Stimulated activated CD4-positive, alpha-beta T cell treated with anti-CD3 and anti-CD28 coated beads, Interleukin-4, amount 100 ng/mL, for 4 hours (primary cell): ENCODE measurements around the gene RPL18A.
A peak's percentile ranks its signal among the peaks of the same experiment; 100 is the strongest.
"Not testable (repeated sequence)": the region's sequence is repeated elsewhere in the genome, so short reads cannot be mapped to it uniquely, and the experiment has no call there.

Experiments used
- DNase-seq, 2 experiments: peaks; one replicate each; pipeline ENCODE4 v3.0.0-alpha.2; 2020

The RPL18A gene

GRCh38 chr19:17866964-17867486 lies 7.3 kb downstream of the RPL18A start:
- no peak for DNase-seq

GRCh38 chr19:17868669-17869068 lies 9.0 kb downstream of the RPL18A start:
- DNase-seq, result no peak

GRCh38 chr19:17869114-17869608 lies 9.5 kb downstream of the RPL18A start:
- no peak for DNase-seq

- no peak for DNase-seq
Measured at GRCh38 chr19:17871032-17871877, 11.5 kb downstream of the RPL18A start.

GRCh38 chr19:17871878-17872250 lies 12.2 kb downstream of the RPL18A start, which contains the start of gene SLC5A5:
TSS of gene SLC5A5 (plus strand) at chr19:17871945. CDS start at chr19:17872320, 375 bp downstream.
- no peak for DNase-seq

GRCh38 chr19:17872251-17873001 lies 12.7 kb downstream of the RPL18A start:
- DNase-seq, result peak; percentile 54 to 60

GRCh38 chr19:17873786-17874757 lies 14.4 kb downstream of the RPL18A start:
- DNase-seq, result peak; percentile 65 to 77

- no peak for DNase-seq
Measured at GRCh38 chr19:17874758-17875135, 15.0 kb downstream of the RPL18A start.

GRCh38 chr19:17877696-17878095 lies 18.0 kb downstream of the RPL18A start:
- no peak for DNase-seq

- no peak for DNase-seq
Measured at GRCh38 chr19:17879466-17879865, 19.8 kb downstream of the RPL18A start.

- DNase-seq, result no peak
Measured at GRCh38 chr19:17881701-17882100, 22.0 kb downstream of the RPL18A start.

- no peak for DNase-seq
Measured at GRCh38 chr19:17883627-17884410, 24.1 kb downstream of the RPL18A start.

- no peak for DNase-seq
Measured at GRCh38 chr19:17886515-17886914, 26.8 kb downstream of the RPL18A start.

- not testable (repeated sequence) for DNase-seq
Measured at GRCh38 chr19:17887221-17887620, 27.5 kb downstream of the RPL18A start.

GRCh38 chr19:17888260-17888659 lies 28.6 kb downstream of the RPL18A start:
- DNase-seq, result no peak

GRCh38 chr19:17889609-17890214 lies 30.0 kb downstream of the RPL18A start:
- no peak for DNase-seq

GRCh38 chr19:17893766-17894165 lies 34.1 kb downstream of the RPL18A start:
- no peak for DNase-seq

- DNase-seq, result no peak
Measured at GRCh38 chr19:17902701-17903100, 43.0 kb downstream of the RPL18A start.

GRCh38 chr19:17908244-17908643 lies 48.5 kb downstream of the RPL18A start:
- no peak for DNase-seq

GRCh38 chr19:17909003-17909732 lies 49.5 kb downstream of the RPL18A start:
- no peak for DNase-seq
